Germinal center (tissue), 1 donor: Measurements from ENCODE around the gene ZNF148.
"Not testable (repeated sequence)": the region's sequence is repeated elsewhere in the genome, so short reads cannot be mapped to it uniquely, and the experiment has no call there.

ENCODE experiments used
- DNase-seq: peaks from one replicate; pipeline ENCODE4 v3.0.0; 2012; ENCODE audit warnings: mixed read lengths, low spot score

Gene ZNF148, protein sequence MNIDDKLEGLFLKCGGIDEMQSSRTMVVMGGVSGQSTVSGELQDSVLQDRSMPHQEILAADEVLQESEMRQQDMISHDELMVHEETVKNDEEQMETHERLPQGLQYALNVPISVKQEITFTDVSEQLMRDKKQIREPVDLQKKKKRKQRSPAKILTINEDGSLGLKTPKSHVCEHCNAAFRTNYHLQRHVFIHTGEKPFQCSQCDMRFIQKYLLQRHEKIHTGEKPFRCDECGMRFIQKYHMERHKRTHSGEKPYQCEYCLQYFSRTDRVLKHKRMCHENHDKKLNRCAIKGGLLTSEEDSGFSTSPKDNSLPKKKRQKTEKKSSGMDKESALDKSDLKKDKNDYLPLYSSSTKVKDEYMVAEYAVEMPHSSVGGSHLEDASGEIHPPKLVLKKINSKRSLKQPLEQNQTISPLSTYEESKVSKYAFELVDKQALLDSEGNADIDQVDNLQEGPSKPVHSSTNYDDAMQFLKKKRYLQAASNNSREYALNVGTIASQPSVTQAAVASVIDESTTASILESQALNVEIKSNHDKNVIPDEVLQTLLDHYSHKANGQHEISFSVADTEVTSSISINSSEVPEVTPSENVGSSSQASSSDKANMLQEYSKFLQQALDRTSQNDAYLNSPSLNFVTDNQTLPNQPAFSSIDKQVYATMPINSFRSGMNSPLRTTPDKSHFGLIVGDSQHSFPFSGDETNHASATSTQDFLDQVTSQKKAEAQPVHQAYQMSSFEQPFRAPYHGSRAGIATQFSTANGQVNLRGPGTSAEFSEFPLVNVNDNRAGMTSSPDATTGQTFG

DNA sequence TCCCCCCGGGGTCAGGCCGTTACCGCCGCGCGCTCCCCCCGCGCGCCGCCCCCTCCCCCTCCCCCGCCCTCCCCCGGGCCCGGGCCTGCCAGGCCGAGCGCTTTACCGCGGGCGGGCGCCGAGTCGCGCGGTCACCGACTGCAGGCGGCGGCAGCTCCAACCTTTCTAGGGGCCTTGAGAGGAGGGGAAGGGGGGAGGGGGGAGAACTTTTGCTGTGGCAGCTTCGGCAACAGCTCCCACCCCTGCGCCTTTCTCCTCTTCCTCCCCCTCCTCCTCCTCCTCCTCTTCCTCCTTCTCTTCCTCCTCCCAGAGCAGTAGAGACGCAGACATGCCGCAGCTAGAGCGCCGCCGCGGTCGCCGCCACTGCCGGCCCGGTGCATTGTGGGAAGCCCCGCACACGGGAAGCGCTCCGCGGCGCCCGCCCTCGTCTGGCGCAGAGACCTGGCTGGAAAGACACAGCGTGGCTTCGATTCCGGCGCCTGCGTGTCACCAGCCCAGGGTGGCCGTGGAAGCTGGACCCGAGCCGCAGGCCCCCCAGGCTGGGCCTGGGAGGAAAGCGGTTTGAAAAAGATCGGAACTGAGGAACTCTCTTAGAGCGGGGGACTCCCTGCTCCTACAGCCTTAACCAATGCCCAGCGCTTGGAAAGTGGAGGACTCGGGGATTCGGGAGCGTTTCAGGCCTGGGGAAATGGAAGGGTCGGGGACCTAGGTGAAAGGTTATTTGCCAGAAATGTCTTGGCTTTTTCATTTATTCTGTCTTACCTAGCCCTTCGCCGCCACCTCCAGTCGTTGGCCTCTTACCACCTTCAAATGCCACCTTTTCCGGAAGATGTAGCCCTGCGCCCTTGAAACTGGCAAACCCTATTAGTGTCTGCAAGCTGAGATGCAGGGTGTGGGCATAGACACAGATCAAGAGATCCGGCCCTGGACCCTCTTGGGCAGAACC, at the start of gene ZNF148:
ZNF148 (minus strand) TSS at position 330 of the 946 bp plus-strand sequence. CDS start 61,685 bp downstream, outside the sequence.
- DNase-seq, result peak; percentile 86

DNA sequence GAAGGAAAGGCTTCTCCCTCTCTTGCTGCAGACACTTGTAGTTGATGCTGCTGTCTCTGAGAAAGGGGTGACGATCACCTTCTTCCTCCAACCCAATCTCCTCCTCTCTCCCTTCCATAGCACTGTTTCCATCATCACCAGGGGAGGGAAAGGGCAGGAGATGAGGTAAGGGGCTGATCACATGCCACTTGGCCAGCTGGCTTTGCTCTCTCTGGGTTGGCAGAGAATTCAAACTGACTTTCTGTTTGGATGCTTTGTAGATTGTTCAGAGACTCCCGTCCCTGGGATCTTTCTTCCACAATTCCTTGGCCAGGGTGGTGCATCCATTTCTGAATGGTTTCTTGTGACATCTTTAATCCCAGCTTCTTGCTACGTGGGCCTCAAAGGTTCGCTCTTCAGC, 43.2 kb upstream of the ZNF148 start:
- no peak for DNase-seq

DNA sequence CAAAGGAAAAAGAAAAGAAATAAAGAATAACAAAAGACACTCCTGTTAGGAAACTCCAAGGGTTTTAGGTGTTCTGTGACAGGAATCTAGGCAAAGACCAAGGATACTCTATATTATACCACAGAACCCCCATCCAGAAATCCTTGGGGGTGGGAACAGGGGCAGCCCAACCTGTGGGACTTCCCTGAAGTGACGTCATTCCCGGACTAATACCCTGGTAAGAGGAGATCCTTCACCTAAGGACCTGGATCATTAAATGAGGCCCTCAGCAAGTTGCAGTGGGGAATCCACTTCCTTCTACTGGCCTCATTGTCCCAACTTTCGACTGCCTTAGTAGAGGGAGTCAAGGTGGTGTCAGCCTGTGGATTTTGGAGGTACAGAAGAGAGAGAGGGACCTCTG, 41.1 kb upstream of the ZNF148 start:
- no peak for DNase-seq

DNA sequence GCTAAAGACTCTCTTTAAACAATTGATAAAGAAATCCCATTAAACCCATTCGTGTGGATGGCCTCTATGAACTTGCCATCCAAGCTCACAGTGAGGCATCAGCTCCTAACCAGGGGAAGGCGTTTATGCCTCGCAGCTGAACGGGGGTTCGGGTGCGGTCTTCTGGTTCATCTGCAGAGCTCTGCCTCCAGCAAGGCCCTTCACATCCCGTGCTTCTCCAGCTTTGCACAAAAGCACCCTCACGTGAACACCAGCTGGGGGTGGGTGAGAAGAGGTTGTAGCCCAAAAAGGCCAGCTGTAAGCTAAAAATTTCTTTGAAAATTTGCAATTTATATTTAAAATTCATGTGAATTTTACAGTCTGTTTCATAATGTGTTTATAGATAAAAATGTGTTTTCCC, 39.5 kb upstream of the ZNF148 start:
- no peak for DNase-seq

DNA sequence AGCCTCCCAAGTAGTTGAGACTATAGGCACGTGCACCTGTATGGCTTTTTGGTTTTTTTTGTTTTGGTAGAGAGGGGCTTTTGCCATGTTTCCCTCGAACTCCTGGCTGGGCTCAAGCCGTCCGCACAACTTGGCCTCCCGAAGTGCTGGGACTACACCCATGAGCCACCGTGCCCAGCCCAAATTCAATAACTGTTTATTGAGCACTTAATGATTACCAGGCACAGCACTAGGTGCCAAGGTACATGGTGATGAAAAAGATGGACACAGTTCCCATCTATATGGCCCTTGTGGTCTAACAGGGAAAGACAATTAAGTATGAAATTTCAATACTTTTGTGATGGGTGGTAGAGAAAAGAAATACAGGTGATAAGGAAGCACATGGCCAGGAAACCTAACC, 35.8 kb upstream of the ZNF148 start:
- no peak for DNase-seq

DNA sequence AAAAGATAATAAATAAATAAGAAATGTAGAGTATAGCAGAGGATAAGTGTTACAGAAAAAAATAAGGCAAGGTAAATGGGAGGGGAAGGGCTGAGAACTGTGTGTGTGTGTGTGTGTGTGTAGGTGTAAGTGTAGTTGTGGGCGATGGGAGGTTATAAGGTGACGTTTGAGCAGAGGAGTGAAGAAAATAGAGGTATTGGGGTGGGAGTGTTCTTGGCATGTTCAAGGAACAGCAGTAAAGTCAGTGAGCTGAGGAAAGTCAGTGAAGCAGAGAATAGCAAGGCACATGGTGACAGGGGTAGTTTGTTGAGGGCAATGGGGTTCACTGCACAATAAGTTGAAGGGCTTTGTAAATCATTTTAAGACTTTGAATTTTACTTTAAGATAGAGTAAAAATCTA, 30.9 kb upstream of the ZNF148 start:
- no peak for DNase-seq

DNA sequence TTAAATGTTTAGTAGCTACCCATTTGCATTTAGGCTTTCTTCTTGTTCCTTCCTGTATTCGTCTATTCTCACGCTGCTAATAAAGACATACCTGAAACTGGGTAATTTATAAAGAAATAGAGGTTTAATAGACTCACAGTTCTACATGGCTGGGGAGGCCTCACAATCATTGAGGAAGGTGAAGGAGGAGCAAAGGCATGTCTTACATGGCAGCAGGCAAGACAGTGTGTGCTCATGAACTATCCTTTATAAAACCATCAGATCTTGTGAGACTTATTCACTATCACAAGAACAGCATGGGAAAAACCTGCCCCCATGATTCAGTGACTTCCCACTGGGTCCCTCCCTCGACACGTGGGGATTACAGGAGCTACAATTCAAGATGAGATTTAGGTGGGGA, 30.4 kb upstream of the ZNF148 start:
- not testable (repeated sequence) for DNase-seq

DNA sequence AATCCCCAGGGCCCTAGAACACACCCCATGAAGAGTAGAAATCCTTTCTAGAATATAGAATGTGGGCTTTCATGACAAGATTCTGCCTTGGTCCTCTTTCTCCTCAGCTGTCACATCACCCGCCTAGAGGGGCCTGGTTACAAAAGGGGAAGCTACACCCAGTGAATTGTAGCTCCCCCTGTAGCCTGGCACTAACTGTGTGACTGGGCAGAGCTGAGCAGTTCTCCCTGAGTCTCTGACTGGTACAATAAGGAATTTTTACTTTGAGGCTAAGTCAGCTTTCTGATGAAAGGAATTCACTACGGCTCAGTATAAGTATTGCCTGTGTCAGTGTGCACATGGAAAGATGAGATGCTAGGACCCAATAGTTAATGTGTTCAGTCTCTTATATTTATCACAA, 28.7 kb upstream of the ZNF148 start:
- DNase-seq, result no peak

DNA sequence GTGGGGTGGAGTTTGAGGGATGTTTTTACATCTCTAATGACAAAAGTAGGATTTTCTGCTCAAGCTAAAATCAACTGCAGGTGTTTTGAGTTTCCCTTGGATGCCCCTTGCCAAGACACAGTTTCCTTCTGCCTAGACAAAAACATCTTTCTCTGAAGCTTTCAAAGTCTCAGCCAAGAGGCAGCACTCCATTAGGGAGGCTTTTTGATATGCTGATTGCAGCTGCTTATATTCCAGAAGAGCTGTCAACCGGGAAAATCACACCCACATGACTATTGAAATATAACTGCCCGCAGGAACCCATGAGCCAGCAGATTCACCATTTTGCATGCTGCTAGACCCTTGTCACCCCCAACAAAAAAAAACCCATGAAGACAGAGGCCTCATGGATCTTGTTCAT, 27.5 kb upstream of the ZNF148 start:
- DNase-seq, result no peak

DNA sequence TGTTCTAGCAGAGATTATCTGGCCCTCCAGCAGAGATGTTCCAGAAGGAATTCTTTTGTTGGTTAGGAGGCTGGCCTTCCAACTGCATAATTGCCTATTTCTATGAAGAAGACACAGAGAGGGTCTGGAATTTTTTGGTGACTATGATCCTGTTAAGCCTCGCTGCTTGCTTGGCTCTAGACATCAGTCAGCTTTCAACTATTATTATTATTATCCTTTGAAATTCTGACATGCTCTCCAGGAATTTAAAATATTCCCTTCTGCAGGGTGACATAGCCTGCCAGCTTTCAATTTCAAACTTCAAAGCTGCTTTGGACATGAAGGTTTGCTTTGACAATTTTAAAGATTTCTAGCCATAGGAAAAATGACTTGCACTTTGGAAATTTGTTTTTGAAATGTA, 26.3 kb upstream of the ZNF148 start:
- DNase-seq, result no peak

DNA sequence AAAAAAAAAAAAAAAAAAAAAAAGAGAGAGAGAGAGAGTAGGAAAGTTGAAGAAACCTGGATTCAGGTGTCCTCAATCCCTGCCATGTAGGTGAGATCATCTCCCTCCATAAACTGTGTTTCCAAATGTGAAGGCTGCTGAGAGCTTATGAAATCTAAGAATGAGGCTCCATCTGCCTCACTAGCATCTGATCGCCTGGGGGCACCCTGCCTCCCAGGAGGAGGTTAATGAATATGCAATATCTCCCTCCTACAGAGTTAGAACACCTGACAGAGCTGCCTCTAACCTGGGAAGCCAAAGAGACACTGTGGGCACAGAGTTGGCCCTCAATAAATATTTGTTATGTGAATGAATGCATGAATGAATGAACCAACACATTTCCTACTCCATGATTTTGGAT, 23.8 kb upstream of the ZNF148 start:
- DNase-seq, result peak; percentile 48

DNA sequence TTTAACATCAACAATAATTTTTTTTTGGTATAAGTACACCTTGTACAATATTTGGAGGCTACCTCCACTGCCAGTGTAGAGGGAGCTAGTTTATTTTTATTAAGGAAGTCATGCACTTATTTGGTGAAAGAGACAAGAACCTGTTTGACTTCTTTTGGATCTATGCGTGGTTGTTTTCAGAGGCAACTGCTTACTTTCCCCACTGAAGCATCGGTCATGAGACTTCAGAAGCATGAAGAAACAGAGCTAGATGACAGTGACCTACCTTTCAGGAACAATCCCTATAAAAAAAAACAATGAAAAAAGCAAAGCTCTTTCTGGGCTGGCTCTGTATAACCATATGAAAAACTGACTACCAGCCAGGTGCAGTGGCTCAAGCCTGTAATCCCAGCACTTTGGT, 20.0 kb upstream of the ZNF148 start:
- DNase-seq, result no peak

DNA sequence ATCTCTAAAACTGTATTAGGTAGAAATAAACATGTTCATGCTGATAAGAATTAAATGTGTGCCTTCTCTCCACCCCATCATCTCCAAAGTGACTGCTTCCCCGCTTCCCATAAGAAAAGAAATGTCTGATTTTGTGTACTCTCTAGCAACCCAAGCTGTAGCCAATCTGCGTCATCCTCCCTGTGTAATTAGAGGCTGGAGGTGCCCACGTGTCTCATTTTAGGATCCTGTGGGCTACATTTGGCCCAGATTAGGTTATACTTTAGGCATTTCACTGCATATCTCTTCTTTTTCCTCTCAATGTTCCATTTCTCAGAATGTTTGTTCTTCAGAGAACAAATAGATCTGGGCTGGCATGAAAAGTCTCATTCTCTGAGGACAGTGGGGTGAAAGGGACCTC, 19.3 kb upstream of the ZNF148 start:
- no peak for DNase-seq

DNA sequence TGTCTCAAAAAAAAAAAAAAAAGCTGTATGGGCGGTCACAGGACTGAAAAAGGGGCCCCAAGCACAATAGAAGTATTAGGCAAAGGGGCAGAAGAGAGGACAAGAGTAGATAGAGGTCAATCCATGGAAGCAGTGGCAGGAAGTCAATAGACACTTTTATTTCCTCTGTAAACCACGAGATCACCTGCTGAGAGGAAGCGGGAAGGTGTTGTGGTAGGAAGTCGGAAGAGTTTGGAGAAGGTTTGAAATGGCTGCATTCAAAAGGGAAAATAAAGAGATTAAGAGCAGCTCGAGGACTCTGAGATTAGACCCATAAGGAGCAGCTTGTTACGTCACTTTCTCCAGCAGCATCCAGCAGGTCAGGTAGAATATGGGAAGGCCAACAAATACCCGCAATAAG, 14.2 kb upstream of the ZNF148 start:
- DNase-seq, result no peak

DNA sequence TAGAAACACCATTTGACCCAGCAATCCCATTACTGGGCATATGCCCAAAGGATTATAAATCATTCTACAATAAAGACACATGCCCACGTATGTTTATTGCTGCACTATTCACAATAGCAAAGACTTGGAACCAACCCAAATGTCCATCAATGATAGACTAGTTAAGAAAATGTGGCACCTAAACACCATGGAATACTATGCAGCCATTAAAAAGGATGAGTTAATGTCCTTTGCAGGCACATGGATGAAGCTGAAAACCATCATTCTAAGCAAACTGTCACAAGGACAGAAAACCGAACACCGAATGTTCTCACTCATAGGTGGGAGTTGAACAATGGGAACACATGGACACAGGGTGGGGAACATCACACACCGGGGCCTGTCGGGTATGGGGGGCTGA, 13.2 kb upstream of the ZNF148 start:
- DNase-seq, result not testable (repeated sequence)

DNA sequence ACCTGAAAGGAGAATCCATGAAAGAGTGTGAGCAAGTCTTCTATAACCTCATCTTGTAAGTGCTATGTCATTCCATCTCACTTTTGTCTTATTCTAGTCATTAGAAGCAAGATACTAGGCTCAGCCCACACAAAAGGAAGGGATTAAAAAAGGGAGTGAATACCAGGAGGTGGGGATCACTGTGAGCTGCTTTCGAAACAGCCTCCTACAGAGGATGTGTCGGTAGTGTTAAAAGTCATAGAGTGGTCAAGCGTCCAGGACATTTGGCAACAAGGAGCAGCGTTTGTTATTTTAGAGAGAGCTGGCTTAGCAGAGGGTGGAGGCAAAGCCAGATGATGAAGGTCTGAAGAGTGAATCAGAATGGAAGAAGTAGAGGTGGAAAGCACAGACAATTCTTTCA, 11.7 kb upstream of the ZNF148 start:
- no peak for DNase-seq

DNA sequence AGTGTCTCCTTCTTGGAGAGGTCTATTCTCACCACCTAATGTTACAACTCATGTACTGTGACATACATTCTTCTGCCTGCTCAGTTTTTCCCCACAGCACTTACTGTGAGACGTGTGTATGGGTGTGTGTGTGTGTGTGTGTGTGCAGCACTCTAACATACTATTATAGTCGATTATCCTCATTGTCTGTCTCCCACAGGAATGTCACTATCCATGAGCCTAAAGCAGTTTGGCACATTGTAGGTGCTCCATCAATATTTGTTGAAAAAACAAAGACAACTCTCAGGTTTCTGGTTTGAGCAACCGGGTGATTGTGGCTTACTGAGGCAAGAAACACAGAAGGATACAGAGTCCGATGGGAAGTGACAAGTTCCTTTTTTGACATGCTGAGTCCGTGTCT, 8.6 kb upstream of the ZNF148 start:
- DNase-seq, result no peak

DNA sequence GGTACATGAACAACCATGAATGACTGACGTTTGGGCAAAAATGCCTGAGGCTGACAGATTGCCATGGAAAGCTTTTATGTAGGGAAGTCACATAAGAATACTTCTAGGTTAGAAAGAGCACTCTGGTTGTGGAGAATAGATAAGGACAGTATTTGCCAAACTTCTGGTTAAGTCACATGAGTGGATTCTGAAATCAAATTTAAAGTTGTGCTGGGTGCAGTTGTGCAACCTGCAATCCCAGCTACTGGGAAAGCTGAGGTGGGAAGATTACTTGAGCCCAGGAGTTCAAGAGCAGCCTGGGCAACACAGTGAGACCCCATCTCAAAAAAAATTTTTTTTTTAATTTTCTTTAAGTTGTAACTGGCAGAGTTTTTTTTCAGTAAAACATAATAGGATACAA, 7.2 kb upstream of the ZNF148 start:
- no peak for DNase-seq

DNA sequence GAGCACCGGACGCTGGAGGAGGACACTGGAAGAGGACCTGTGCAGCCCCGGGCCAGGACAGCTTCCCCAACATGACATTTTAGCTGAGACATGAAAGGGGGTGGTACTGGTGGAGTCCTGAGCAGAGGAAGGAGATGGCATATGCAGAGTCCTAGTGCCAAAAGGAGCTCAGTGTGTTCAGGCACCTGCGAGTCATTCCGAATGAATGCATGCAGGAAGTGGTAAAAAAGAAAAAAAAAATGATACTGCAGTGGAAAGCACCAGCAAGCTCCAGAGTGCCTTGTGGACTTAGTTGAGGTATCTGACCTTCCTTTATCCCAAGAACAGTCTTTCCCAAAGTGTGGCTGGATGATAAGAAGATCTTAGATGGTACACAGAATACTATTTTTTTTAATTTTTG, 6.6 kb upstream of the ZNF148 start:
- DNase-seq, result no peak

DNA sequence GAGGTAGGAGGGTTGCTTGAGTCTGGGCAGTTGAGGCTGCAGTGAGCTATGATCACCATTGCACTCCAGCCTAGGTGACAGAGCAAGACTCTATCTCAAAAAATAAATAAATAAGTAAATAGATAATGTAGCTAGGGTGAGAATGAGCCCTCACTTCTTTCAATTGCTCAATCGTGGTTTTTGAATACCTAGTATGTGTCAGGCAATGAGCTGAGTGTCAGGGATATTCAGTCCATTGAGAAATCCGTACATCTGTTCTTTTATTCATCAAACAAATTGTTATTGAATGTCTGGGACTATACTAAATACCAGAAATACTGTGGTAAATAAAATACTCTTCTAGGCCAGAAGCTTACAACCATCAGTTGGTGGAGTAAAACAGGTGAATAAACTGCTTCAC, 6.2 kb upstream of the ZNF148 start:
- no peak for DNase-seq

DNA sequence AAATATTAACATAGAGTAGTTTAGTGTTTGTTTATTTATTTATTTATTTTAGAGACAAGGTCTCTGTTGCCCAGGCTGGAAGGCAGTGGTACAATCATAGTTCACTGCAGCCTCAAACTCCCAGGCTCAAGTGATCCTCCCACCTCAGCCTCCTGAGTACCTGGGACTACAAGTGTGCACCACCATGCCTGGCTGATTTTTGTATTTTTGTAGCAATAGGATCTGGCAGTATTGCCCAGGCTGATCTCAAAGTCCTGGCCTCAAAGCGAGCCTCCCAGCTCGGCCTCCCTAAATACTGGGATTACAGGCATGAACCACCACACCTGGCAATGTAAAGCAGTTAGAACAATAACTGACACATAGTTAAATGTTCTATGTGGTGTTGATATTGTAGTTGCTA, 4.4 kb upstream of the ZNF148 start:
- no peak for DNase-seq

DNA sequence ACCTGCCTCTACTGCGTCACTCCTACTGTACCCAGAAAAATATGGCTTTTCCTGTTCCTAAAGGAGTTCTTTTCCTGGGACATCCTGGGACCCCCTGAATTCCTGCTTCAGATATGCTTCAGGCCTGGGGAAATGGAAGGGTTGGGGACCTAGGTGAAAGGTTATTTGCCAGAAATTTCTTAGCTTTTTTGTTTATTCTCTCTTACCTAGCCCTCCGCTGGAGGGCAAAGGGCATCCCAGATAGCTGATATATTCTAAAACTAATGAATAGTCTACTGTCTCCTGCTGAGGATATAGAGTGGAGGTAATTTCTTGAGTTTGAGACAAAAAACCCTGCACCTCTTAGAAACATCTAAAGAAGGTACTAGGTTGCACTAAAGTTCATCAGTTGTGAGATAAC, 3.6 kb upstream of the ZNF148 start:
- DNase-seq, result no peak
